Peyer's patch (tissue), 4 donors: ENCODE results near the gene NADK2. TPM values are rescaled to one million over a fixed set of nuclear protein-coding genes. Genes with fewer than 3 reads are reported as not detected.

Source experiments
- DNase-seq, 3 donors: peaks; one replicate each; pipeline ENCODE4 v3.0.0-alpha.2; 2017 to 2019
- H3K27ac ChIP-seq, 4 donors: fragments of 200-600 bp; sonication (generic); one replicate each; pipeline ENCODE4 v1.5.1; 2016 to 2019
- H3K27me3 ChIP-seq, 2 donors: fragments of 200-600 bp; sonication (generic); one replicate each; pipeline ENCODE4 v1.5.1; 2019
- H3K36me3 ChIP-seq, 3 donors: fragments of 200-600 bp; sonication (generic); one replicate each; pipeline ENCODE4 v1.5.1; 2016 to 2019
- H3K4me1 ChIP-seq, 4 donors: fragments of 200-600 bp; sonication (generic); one replicate each; pipeline ENCODE4 v1.5.1; 2016 to 2019
- H3K4me3 ChIP-seq, 4 donors: fragments of 200-600 bp; sonication (generic); 1 replicate in 3 of 4; 2 replicates in 1 of 4; pipeline ENCODE4 v1.5.1; 2016 to 2019; ENCODE audit warnings: mild to moderate bottlenecking in 1 of 4
- H3K9me3 ChIP-seq, 4 donors: fragments of 200-600 bp; sonication (generic); one replicate each; pipeline ENCODE4 v1.5.1; 2016 to 2019; ENCODE audit warnings: mild to moderate bottlenecking in 1 of 4
- CTCF ChIP-seq, 6 experiments: fragments of 450-650 bp in 4 of 6; fragments of 200-600 bp in 2 of 6; sonication (generic) in 1 of 6; IDR thresholded peaks; one replicate each; pipeline ENCODE4 v1.5.1; 2017 to 2019; ENCODE audit warnings: antibody characterized with exemption in 6 of 6, mild to moderate bottlenecking in 3 of 6, moderate library complexity in 1 of 6
- POLR2A ChIP-seq, 2 donors: fragments of 450-650 bp; IDR thresholded peaks; one replicate each; pipeline ENCODE4 v1.5.1; 2017; ENCODE audit warnings: antibody characterized with exemption in 2 of 2, mild to moderate bottlenecking in 2 of 2, moderate library complexity in 2 of 2
- total RNA-seq, 4 donors: library from RNA; depleted of rRNA; stranded (reverse); fragments of >200 nt; gene quantifications; one replicate each; pipeline ENCODE4 v1.1.0, GENCODE V29; 2016

The NADK2 gene
- total RNA-seq, 4 donors from 2014 or later, result 5.8 to 30.0 (median 17.4) TPM

GRCh38 chr5:36175043-36175442, 66.7 kb downstream of the NADK2 start:
- Histone ChIP-seq H3K27me3 (no peaks in the 10 kb centered on the region), H3K4me3 (no peak overlapping the region), H3K4me1 (no peaks in the 10 kb centered on the region), H3K9me3 (no peaks in the 10 kb centered on the region), H3K27ac (no peak overlapping the region), H3K36me3 (peaks cover 0 to 22% (median 0%) of the 10 kb centered on the region in 3 donors)
- TF ChIP-seq CTCF (IDR thresholded peaks at IDR 0.05) (no peak), POLR2A (IDR thresholded peaks at IDR 0.05) (no peak)
- no peak for DNase-seq

- no peak for DNase-seq
- Histone ChIP-seq H3K27ac (no peak overlapping the region), H3K27me3 (no peaks in the 10 kb centered on the region), H3K4me1 (no peaks in the 10 kb centered on the region), H3K4me3 (no peak overlapping the region), H3K9me3 (no peaks in the 10 kb centered on the region), H3K36me3 (peaks cover 0 to 29% (median 0%) of the 10 kb centered on the region in 3 donors)
- TF ChIP-seq CTCF (IDR thresholded peaks at IDR 0.05), result no peak
- no peak for TF ChIP-seq POLR2A (IDR thresholded peaks at IDR 0.05)
Observed at GRCh38 chr5:36174119-36174518, 67.6 kb downstream of the NADK2 start.

DNA sequence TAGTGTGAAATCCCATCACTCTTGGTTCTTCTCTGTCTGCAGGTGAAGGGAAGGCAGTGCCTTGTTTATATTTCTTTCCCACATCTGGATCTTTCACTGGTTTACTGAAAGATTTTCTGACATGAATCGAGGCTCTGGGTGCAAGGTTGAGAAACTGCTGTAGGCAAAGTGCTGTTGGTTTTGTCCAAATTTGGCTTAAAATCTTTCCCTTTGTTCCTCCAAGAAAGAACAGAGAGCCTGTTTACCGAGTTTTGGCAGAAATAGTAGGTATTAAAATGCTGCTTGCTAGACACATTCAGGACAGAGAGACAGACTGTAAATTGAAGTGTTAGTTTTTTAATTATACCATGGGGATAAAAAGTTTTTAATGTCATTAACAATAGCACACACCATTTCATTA, 68.3 kb downstream of the NADK2 start:
- H3K36me3 ChIP-seq, result peaks cover 0 to 36% (median 0%) of the 10 kb centered on the region in 3 donors
- H3K27ac ChIP-seq, result no peak overlapping the region
- DNase-seq, result no peak
- H3K4me1 ChIP-seq, result no peaks in the 10 kb centered on the region
- no peaks in the 10 kb centered on the region for H3K27me3 ChIP-seq
- TF ChIP-seq POLR2A (IDR thresholded peaks at IDR 0.05) (no peak), CTCF (IDR thresholded peaks at IDR 0.05) (no peak)
- no peaks in the 10 kb centered on the region for H3K9me3 ChIP-seq
- no peak overlapping the region for H3K4me3 ChIP-seq

DNA sequence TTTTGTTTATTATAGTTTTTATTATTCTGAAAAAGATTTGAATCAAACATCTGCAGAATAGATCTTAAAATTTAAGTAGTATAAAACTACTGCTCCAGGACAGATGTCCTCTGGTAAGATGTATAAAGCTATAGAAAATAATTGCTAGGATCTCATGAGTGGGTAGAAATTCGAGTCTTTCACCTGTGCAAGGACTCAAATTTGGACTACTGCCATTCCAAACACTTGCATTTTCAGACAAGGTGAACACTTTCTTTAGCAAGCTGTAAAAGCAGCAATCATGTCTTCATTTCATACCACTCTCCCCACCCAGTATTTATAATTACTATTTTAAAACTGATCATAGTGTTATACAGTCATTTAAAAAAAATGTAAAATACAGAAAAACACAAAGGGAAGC, 69.1 kb downstream of the NADK2 start:
- H3K36me3 ChIP-seq, result peaks cover 0 to 44% (median 0%) of the 10 kb centered on the region in 3 donors

GRCh38 chr5:36170832-36171424, 70.8 kb downstream of the NADK2 start:
- TF ChIP-seq POLR2A (IDR thresholded peaks at IDR 0.05), result no peak
- TF ChIP-seq CTCF (IDR thresholded peaks at IDR 0.05), result no peak
- Histone ChIP-seq H3K36me3 (peaks cover 0 to 53% (median 0%) of the 10 kb centered on the region in 3 donors), H3K9me3 (no peaks in the 10 kb centered on the region)

More for the DNA sequence above, 69.1 kb downstream of the NADK2 start:
- TF ChIP-seq CTCF (IDR thresholded peaks at IDR 0.05) (no peak), POLR2A (IDR thresholded peaks at IDR 0.05) (no peak)
- no peaks in the 10 kb centered on the region for H3K4me1 ChIP-seq
- no peak overlapping the region for H3K4me3 ChIP-seq
- no peak for DNase-seq
- no peaks in the 10 kb centered on the region for H3K9me3 ChIP-seq
- no peak overlapping the region for H3K27ac ChIP-seq
- H3K27me3 ChIP-seq, result no peaks in the 10 kb centered on the region

More at GRCh38 chr5:36170832-36171424, 70.8 kb downstream of the NADK2 start:
- no peaks in the 10 kb centered on the region for H3K4me1 ChIP-seq
- DNase-seq, result no peak
- no peaks in the 10 kb centered on the region for H3K27me3 ChIP-seq
- H3K4me3 ChIP-seq, result no peak overlapping the region
- no peak overlapping the region for H3K27ac ChIP-seq
